Mucosa of descending colon (tissue), 3 donors: Measurements from ENCODE around the gene POU2F1. TPM values are rescaled to one million over a fixed set of nuclear protein-coding genes. Genes with fewer than 3 reads are reported as not detected.

Source experiments
- ATAC-seq: fragments of 200-7000 bp; cut with Tn5 transposase; one replicate; pipeline ENCODE4 v1.9.1; 2020; ENCODE audit warnings: mild to moderate bottlenecking, moderate library complexity
- DNase-seq, 3 donors: peaks; one replicate each; pipeline ENCODE4 v3.0.0-alpha.2; 2020
- H3K36me3 ChIP-seq: fragments of 200-600 bp; one replicate; pipeline ENCODE4 v1.8.0; 2021; ENCODE audit warnings: low read depth, mild to moderate bottlenecking
- H3K4me1 ChIP-seq: fragments of 200-600 bp; one replicate; pipeline ENCODE4 v1.8.0; 2021; ENCODE audit warnings: low read depth, mild to moderate bottlenecking
- H3K4me3 ChIP-seq: fragments of 200-600 bp; one replicate; pipeline ENCODE4 v1.8.0; 2021; ENCODE audit warnings: mild to moderate bottlenecking
- H3K9me3 ChIP-seq: fragments of 200-600 bp; one replicate; pipeline ENCODE4 v1.8.0; 2021; ENCODE audit warnings: mild to moderate bottlenecking
- intact Hi-C, 2 donors: fragments of 100-400 bp; cut with DNase I in 1 of 2; cut with micrococcal nuclease in 1 of 2; formaldehyde crosslinking; loops; one replicate each; pipeline versions ENCODE4 v1.11.0 to v1.11.1; 2022; cut with DNase I, micrococcal nuclease
- total RNA-seq, 3 donors: library from RNA; stranded (reverse); fragmentation: NEBNext Ultra II Directional in 2 of 3; extraction: Animal tissue kit (Norgen Biotek cat#: 25700) in 2 of 3; gene quantifications; one replicate each; pipeline versions ENCODE4 v1.2.1 to v1.2.4, GENCODE V29; 2021 to 2023
- TF ChIP-seq, protein P1 (sequence below): fragments of 200-600 bp; IDR thresholded peaks from one replicate; pipeline ENCODE4 v1.8.0; 2022; ENCODE audit warnings: antibody characterized with exemption, mild to moderate bottlenecking
- donor health status: DM: no; HTN: no; CAD: no; lungs with moderate emphysema.
- donor health status: DM: no; HTN: no; CAD: no.
- donor health status: DM: no; HTN: yes; CAD: no.

The POU2F1 gene
- total RNA-seq, 3 donors from 2014 or later = 16.9 to 18.5 (median 18.0) TPM

DNA sequence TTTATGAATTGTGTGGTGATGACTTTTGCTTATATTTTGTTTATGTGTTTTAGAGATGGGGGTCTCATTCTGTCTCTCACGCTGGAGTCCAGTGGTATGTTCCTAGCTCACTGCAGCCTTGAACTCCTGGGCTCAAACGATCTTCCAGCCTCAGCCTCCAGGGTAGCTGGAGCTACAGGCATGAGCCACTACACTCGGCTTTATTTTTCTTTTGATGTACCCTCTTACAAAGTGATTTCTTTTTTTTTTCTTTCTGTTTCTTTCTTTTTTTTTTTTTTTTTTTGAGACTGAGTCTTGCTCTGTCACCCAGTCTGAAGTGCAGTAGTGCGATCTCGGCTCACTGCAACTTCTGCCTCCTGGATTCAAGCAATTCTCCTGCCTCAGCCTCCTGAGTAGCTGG, 250.9 kb downstream of the POU2F1 start:
- no peak for ATAC-seq
- no peaks in the 10 kb centered on the region for H3K4me1 ChIP-seq
- no peaks in the 10 kb centered on the region for H3K9me3 ChIP-seq
- TF ChIP-seq, protein P1, sequence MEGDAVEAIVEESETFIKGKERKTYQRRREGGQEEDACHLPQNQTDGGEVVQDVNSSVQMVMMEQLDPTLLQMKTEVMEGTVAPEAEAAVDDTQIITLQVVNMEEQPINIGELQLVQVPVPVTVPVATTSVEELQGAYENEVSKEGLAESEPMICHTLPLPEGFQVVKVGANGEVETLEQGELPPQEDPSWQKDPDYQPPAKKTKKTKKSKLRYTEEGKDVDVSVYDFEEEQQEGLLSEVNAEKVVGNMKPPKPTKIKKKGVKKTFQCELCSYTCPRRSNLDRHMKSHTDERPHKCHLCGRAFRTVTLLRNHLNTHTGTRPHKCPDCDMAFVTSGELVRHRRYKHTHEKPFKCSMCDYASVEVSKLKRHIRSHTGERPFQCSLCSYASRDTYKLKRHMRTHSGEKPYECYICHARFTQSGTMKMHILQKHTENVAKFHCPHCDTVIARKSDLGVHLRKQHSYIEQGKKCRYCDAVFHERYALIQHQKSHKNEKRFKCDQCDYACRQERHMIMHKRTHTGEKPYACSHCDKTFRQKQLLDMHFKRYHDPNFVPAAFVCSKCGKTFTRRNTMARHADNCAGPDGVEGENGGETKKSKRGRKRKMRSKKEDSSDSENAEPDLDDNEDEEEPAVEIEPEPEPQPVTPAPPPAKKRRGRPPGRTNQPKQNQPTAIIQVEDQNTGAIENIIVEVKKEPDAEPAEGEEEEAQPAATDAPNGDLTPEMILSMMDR = no peak
- intact Hi-C loops = no loop called here
- no peaks in the 10 kb centered on the region for H3K36me3 ChIP-seq
- no peak for DNase-seq
- H3K4me3 ChIP-seq = no peak overlapping the region

DNA sequence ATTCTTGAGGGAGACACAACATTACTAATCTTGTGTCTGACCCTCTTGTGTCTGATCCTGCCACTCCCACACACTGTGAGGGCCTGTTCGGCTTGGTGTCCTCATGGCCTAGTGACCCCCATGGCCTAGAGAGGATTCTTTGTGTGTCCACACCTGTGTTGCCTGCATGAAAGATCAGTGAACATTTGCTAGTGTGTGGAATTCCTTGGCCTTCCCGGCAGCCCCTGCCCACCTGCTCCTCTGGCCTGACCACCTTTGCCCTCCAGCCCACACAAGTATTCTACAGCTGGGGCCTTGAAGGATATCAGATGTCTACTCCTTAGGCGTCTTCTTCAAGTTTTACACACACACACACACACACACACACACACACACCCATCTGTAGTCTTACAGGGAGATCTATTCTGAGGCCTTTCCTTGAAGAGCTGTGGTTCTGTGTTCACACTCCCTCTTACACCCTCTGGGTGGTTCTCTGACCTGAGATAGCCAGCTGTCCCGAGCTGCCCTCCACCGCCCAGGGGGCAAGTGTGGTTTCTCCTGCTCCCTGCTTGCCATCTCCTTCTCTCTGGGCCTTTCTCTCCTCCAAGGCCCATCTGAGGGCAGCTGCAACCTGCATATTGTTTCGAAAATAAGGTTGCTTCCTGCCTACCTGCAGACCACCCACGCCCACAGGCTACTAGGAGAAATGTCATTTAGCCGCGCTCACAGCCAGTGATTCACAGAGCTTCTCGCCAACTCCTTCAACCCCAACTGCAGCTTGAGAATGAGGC, 252.3 kb downstream of the POU2F1 start:
- H3K9me3 ChIP-seq = no peaks in the 10 kb centered on the region
- TF ChIP-seq, protein P1 = no peak
- H3K4me1 ChIP-seq = no peaks in the 10 kb centered on the region
- no peak overlapping the region for H3K4me3 ChIP-seq
- no peaks in the 10 kb centered on the region for H3K36me3 ChIP-seq
- intact Hi-C loops = no loop called here
- DNase-seq (no peak), ATAC-seq (no peak)

DNA sequence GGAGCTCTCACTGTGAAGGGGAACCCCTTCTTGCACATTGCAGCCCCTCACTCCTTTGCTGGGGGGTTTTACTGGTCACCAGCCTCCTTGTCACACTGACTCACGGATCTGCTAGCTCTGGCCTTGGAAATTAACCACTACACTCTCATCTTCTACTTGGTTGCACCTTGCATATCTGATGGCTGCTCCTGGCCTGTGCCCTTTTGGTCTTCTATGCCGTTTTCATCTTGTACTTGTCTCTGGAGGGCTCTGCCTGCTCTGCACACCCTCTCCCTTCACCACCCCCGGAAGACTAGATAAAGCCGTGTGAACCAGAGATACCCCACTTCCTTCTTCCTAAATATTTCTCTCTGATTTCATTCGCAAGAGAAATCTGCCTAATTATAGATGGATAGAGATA, 253.1 kb downstream of the POU2F1 start:
- no peaks in the 10 kb centered on the region for H3K4me1 ChIP-seq
- TF ChIP-seq, protein P1 = no peak
- DNase-seq (no peak), ATAC-seq (no peak)
- H3K9me3 ChIP-seq = no peaks in the 10 kb centered on the region
- H3K36me3 ChIP-seq = no peaks in the 10 kb centered on the region
- H3K4me3 ChIP-seq = no peak overlapping the region
- intact Hi-C loops = no loop called here

DNA sequence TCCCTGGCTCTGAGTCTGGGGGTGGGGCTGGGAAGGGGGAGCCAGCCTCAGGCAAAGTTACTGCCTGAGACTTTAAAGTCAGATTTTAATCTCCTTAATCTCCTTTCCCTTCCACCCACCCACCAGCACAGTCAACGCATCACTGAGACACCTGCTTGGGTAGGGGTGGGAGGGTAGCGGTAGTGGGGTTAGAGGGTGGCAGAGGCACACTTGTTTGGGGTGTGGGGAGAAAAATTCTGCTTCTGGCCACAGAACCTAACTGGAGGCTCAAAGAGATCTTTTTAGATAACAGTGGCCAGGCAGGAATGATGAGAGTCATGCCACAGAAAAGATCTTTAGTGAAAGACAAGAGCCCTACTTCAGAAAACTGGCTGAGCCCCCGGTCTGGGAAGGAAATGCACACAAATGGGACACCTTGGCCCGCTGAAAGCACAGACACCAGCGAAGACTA, 253.5 kb downstream of the POU2F1 start:
- TF ChIP-seq, protein P1 = no peak
- no peaks in the 10 kb centered on the region for H3K36me3 ChIP-seq
- H3K4me1 ChIP-seq = no peaks in the 10 kb centered on the region
- H3K9me3 ChIP-seq = no peaks in the 10 kb centered on the region
- no peak overlapping the region for H3K4me3 ChIP-seq
- no peak for DNase-seq
- intact Hi-C loops = no loop called here
- no peak for ATAC-seq

DNA sequence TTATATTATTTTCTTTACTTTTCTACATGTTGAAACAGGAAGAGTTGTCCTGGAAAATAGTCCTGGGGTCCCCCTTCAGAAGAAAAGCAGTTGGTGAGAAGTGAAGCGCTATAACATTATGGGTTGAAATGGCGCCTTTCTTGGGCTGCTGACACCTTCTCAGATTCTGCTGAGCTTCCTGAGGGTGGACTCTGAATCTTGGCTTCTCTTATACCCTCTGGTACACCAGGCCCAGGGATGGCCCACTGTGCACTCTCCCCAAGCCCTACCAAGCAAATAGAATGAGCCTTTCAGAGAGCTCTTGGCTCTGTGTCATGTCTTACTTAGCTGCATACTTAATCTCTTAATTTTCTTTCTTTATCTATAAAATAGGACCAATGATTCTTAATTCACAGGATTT, 255.4 kb downstream of the POU2F1 start:
- DNase-seq (no peak), ATAC-seq (no peak)
- H3K4me1 ChIP-seq = no peaks in the 10 kb centered on the region
- H3K4me3 ChIP-seq = no peak overlapping the region
- H3K9me3 ChIP-seq = no peaks in the 10 kb centered on the region
- intact Hi-C loops = no loop called here
- no peaks in the 10 kb centered on the region for H3K36me3 ChIP-seq
- TF ChIP-seq, protein P1 = no peak

Other genes with a start within 250 kb of the POU2F1 start
- gene ILDR2, start 245.3 kb upstream of the POU2F1 start, total RNA-seq = 1 to 10 TPM in 1 of 3 donors, under 1 TPM in 2; 0.46 to 7.3 (median 0.52) TPM
- under 1 TPM in 1 of 3 donors, not detected in 2; 0.92 TPM for gene MAEL, start 231.6 kb upstream of the POU2F1 start, total RNA-seq
- gene GPA33, start 130.5 kb upstream of the POU2F1 start, total RNA-seq = 100 to 1,000 TPM; 221 to 764 (median 482) TPM
- gene STYXL2, start 126.8 kb upstream of the POU2F1 start, total RNA-seq = under 1 TPM; 0.13 to 0.17 (median 0.17) TPM